Activated naive CD8-positive, alpha-beta T cell treated with anti-CD3 and anti-CD28 coated beads, Interleukin-2, amount 50 U/mL, for 24 hours (primary cell): Measurements from ENCODE around the gene RNF41.
A peak's percentile ranks its signal among the peaks of the same experiment; 100 is the strongest.
"Not testable (repeated sequence)": the region's sequence is repeated elsewhere in the genome, so short reads cannot be mapped to it uniquely, and the experiment has no call there.

ENCODE experiments used
- ATAC-seq: fragments of 150-1000 bp; cut with Tn5 transposase; one replicate; pipeline ENCODE4 v1.10.0; 2021
- DNase-seq: peaks from one replicate; pipeline ENCODE4 v3.0.0; 2021
- H3K27ac Mint-ChIP-seq: one replicate; pipeline ENCODE4 v1.8.0; 2021; ENCODE audit warnings: mild to moderate bottlenecking, mixed read lengths
- H3K27me3 Mint-ChIP-seq: one replicate; pipeline ENCODE4 v1.8.0; 2021; ENCODE audit warnings: mixed read lengths
- H3K36me3 Mint-ChIP-seq: one replicate; pipeline ENCODE4 v1.8.0; 2021; ENCODE audit warnings: low read depth, mixed read lengths
- H3K4me1 Mint-ChIP-seq: one replicate; pipeline ENCODE4 v1.8.0; 2021; ENCODE audit warnings: mixed read lengths
- H3K4me3 Mint-ChIP-seq: one replicate; pipeline ENCODE4 v1.8.0; 2021; ENCODE audit warnings: mild to moderate bottlenecking, moderate library complexity, mixed read lengths
- H3K9me3 Mint-ChIP-seq: one replicate; pipeline ENCODE4 v1.8.0; 2021; ENCODE audit warnings: mixed read lengths

The RNF41 gene

GRCh38 chr12:56221757-56222530, at the start of gene RNF41:
RNF41 (minus strand) TSS chr12:56221922; CDS start chr12:56214047, 7,875 bp downstream.
- Mint-ChIP-seq H3K27me3 (no peaks in the 10 kb centered on the region), H3K36me3 (peaks cover 6% of the 10 kb centered on the region), H3K27ac (peak within 1 kb of the TSS; percentile 97), H3K4me1 (peaks cover 47% of the 10 kb centered on the region), H3K9me3 (no peaks in the 10 kb centered on the region), H3K4me3 (peak within 1 kb of the TSS; percentile 95)
- ATAC-seq (peak; percentile 91), DNase-seq (peak; percentile 94)

DNA sequence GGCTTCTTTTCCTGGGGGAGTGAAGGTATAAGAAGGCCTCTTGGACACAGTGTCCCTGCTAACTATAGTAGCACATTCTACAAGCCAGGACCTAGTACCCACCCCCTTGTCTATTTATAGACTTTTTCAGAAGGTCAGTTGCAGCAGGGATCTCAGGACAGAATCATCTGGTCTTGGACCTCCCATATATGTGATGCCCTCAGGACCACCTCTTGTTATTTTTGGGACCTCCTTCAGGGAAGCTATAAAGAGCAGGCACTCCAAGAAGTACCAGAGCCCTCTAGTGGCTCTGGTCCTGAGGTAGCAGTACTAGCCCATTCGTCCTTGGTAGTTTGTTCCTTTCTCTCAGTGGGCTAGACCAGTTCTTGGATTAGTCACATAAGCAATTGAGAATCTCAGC, 49.3 kb upstream of the RNF41 start:
- DNase-seq (no peak), ATAC-seq (peak; percentile 25)
- Mint-ChIP-seq H3K4me1 (peaks cover 17% of the 10 kb centered on the region), H3K4me3 (no peak overlapping the region), H3K27ac (peak overlapping the region; percentile 16), H3K27me3 (no peaks in the 10 kb centered on the region), H3K36me3 (peaks cover 36% of the 10 kb centered on the region), H3K9me3 (no peaks in the 10 kb centered on the region)

DNA sequence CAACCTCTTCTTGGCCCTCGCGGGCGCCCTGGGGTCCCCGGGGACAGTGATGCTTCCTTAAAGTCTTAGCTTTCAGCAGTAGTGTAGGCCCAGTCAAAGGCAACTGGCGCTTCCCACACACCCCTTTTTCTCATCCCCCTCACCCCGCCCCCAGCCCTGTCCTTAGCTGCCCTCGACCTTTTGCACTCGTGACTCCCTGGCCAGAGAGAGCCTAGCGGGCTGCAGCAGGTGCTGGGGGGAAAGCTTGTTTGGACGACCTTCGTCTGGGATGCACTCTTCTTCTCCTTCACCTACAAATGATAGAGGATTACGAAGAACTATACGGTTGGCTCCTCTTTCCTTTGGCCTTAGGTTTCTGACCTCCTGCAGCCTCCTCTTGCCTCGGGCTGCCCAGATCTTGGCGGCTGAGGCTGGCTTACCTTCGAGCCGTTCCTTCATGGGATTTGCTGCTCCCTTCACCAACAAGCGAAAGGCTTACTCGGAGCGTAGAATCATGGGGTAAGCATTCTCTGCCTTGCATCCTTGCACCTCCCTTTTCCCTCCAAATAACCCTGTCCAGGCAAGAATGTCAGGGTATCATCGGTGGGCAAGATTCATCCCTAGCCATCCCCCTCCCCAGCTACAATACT, 45.8 kb upstream of the RNF41 start:
- Mint-ChIP-seq H3K9me3 (no peaks in the 10 kb centered on the region), H3K27me3 (no peaks in the 10 kb centered on the region), H3K27ac (peak overlapping the region; percentile 39), H3K4me3 (peak overlapping the region; percentile 91), H3K36me3 (peaks cover 13% of the 10 kb centered on the region), H3K4me1 (peaks cover 21% of the 10 kb centered on the region)
- ATAC-seq = no peak
- no peak for DNase-seq

DNA sequence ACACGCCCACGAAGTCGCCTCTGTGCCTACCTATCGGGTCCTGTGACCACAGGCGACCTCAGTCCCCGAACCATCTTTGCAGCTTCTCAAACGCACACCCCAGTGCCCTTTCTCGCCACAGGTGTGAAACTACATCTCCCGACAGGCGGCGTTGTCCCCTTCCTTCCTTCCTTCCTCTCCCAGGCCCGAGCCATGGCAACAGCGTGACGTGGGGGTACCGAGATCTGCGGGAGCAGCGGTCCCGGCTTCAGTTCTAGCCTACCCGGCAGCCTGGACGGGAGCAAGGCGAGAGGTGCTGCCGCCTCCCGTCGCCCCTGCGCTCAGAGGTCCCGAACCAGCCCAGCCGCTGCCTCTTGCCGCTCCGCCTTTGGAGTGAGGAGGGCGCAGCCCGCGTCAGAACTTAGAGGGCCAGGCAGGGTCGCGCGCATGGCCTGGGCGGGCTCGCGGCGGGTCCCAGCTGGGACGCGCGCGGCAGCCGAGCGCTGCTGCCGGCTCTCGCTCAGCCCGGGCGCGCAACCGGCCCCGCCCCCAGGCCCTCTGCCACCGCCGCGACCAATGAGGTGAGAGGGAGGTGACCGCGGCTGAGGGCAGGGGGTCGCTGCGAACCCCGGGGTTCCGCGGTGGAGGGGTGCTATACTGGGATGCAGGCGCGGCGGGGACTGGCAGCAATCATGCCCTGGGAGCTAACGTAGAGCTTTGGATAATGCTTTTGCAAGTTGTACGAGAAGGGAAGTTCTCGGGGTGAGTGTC, 45.1 kb upstream of the RNF41 start, which contains the start of gene COQ10A:
Gene COQ10A (plus strand): TSS at position 250 of the 750 bp plus-strand sequence. CDS start 177 bp downstream, at position 427.
- DNase-seq (peak; percentile 85), ATAC-seq (peak; percentile 93)
- peaks cover 13% of the 10 kb centered on the region for H3K36me3 Mint-ChIP-seq
- H3K9me3 Mint-ChIP-seq = no peaks in the 10 kb centered on the region
- H3K4me1 Mint-ChIP-seq = peaks cover 21% of the 10 kb centered on the region
- H3K27me3 Mint-ChIP-seq = no peaks in the 10 kb centered on the region
- H3K27ac Mint-ChIP-seq = peak within 1 kb of the TSS; percentile 88
- peak within 1 kb of the TSS; percentile 91 for H3K4me3 Mint-ChIP-seq

- H3K36me3 Mint-ChIP-seq, H3K9me3 Mint-ChIP-seq, H3K27me3 Mint-ChIP-seq, ATAC-seq, DNase-seq: not testable (repeated sequence)
- H3K27ac Mint-ChIP-seq = peak overlapping the region; percentile 88
- H3K4me3 Mint-ChIP-seq = peak overlapping the region; percentile 91
- peaks cover 21% of the 10 kb centered on the region for H3K4me1 Mint-ChIP-seq
These were observed 44.5 kb upstream of the RNF41 start for GRCh38 chr12:56266068-56266692.

DNA sequence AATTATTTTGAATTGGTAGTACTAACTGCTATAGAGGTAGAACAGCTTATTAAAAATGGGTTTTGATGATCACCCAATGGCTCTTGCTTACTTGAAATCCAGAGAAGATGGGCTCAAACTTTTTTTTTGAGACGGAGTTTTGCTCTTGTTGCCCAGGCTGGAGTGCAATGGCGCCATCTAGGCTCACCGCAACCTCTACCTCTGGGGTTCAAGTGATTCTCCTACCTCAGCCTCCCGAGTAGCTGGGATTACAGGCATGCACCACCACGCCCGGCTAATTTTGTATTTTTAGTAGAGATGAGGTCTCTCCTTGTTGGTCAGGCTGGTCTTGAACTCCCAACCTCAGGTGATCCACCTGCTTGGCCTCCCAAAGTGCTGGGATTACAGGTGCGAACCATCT, 41.2 kb upstream of the RNF41 start:
- ATAC-seq, DNase-seq, H3K36me3 Mint-ChIP-seq, H3K27me3 Mint-ChIP-seq, H3K27ac Mint-ChIP-seq, H3K4me3 Mint-ChIP-seq, H3K9me3 Mint-ChIP-seq: not testable (repeated sequence)
- H3K4me1 Mint-ChIP-seq = peaks cover 26% of the 10 kb centered on the region

DNA sequence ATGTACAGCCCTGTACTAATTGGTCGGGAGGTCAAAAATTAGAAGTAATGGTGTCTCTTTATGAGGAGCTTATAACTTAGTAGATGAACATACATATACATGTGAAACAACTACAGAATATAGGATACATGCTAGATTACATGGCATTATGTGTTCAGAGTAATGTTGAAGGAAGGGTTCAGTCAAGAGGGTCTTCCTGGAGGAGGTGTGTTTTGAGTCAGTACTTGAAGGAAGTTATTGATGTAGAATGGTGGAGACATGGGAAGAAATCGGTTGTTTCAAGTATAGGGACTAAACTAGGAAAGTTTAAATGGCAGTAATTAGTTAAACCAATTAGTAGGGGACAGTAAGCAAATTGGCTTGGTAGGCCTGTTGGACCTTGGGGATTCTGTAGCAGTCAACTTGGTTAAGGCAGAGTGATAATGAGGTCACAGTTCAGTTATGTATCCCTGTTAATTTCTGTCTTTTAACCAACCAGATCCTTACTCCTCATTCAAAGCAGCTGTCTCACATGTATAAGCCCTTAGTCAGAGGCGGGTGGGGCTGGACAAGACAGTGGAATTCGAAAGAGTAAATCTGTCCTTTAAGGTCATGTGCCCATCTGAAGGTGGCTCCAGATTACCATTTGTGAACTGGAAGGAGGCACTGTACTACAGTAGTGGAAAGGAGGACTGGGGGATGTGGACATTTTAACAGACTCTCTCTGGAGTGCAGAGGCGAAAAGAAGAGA, 39.9 kb upstream of the RNF41 start:
- ATAC-seq = no peak
- no peak overlapping the region for H3K27ac Mint-ChIP-seq
- no peak for DNase-seq
- no peaks in the 10 kb centered on the region for H3K27me3 Mint-ChIP-seq
- H3K36me3 Mint-ChIP-seq = peaks cover 3% of the 10 kb centered on the region
- H3K9me3 Mint-ChIP-seq = no peaks in the 10 kb centered on the region
- peaks cover 22% of the 10 kb centered on the region for H3K4me1 Mint-ChIP-seq
- no peak overlapping the region for H3K4me3 Mint-ChIP-seq

DNA sequence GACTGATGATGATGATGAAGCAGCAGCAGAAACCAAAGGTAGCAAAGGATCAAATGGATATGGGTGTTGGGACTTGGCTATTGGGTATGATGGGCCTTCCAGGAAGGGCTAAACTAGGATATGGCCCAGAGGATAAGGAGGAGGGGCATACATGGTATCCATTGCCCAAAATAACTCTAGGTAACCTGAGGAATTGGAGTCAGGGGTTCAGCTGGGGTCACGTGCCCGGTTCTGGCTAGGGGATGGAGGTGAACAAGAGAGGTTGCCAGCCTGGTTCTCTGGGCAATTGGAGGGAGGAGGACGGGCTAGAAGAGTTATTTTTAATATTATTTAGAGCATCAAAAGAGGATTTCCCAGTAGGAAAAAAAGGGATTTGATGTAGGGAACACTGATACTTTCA, 39.2 kb upstream of the RNF41 start:
- Mint-ChIP-seq H3K27me3 (no peaks in the 10 kb centered on the region), H3K36me3 (peaks cover 7% of the 10 kb centered on the region), H3K27ac (no peak overlapping the region), H3K4me3 (peak overlapping the region; percentile 4), H3K4me1 (peaks cover 24% of the 10 kb centered on the region), H3K9me3 (no peaks in the 10 kb centered on the region)
- DNase-seq = no peak
- no peak for ATAC-seq

GRCh38 chr12:56260380-56260779, 38.7 kb upstream of the RNF41 start:
- no peaks in the 10 kb centered on the region for H3K9me3 Mint-ChIP-seq
- ATAC-seq (no peak), DNase-seq (no peak)
- peaks cover 7% of the 10 kb centered on the region for H3K36me3 Mint-ChIP-seq
- no peaks in the 10 kb centered on the region for H3K27me3 Mint-ChIP-seq
- no peak overlapping the region for H3K27ac Mint-ChIP-seq
- H3K4me3 Mint-ChIP-seq = peak overlapping the region; percentile 11
- H3K4me1 Mint-ChIP-seq = peaks cover 21% of the 10 kb centered on the region

DNA sequence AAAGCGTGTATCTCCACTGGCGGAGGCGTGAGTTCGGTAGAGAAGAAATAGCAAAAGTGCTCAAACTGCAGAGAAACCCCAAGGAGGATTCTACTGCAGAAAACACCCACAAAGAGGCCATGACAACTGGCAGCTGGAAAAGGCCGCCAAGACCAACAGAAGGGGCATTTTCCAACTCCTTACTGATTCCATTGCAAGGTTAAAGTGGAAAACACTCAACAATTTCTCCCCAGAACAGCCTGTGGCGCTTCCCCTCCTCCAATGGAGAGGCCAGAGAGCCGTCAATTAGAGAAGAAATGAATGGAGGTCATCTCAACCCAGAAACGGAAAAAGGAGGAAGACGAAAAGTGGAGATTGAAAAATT, 37.1 kb upstream of the RNF41 start:
- no peaks in the 10 kb centered on the region for H3K9me3 Mint-ChIP-seq
- H3K4me3 Mint-ChIP-seq = peak overlapping the region; percentile 88
- peaks cover 21% of the 10 kb centered on the region for H3K4me1 Mint-ChIP-seq
- H3K27ac Mint-ChIP-seq = peak overlapping the region; percentile 83
- peaks cover 16% of the 10 kb centered on the region for H3K36me3 Mint-ChIP-seq
- DNase-seq (no peak), ATAC-seq (no peak)
- no peaks in the 10 kb centered on the region for H3K27me3 Mint-ChIP-seq

- Mint-ChIP-seq H3K36me3 (peaks cover 22% of the 10 kb centered on the region), H3K9me3 (no peaks in the 10 kb centered on the region), H3K27ac (peak within 1 kb of the TSS; percentile 83), H3K27me3 (no peaks in the 10 kb centered on the region), H3K4me3 (peak within 1 kb of the TSS; percentile 88), H3K4me1 (peaks cover 21% of the 10 kb centered on the region)
- DNase-seq (peak; percentile 85), ATAC-seq (peak; percentile 93)
These were observed 36.5 kb upstream of the RNF41 start, which contains the start of gene ANKRD52 for GRCh38 chr12:56258068-56258819. ANKRD52 (minus strand) TSS chr12:56258384; CDS start chr12:56258269, 115 bp downstream.

GRCh38 chr12:56257491-56258067, 35.9 kb upstream of the RNF41 start:
- Mint-ChIP-seq H3K4me3 (peak overlapping the region; percentile 85), H3K27me3 (no peaks in the 10 kb centered on the region), H3K4me1 (peaks cover 21% of the 10 kb centered on the region), H3K27ac (peak overlapping the region; percentile 71), H3K36me3 (peaks cover 25% of the 10 kb centered on the region), H3K9me3 (no peaks in the 10 kb centered on the region)
- DNase-seq (peak; percentile 14), ATAC-seq (no peak)

- Mint-ChIP-seq H3K4me1 (peaks cover 21% of the 10 kb centered on the region), H3K36me3 (peaks cover 27% of the 10 kb centered on the region), H3K4me3 (peak overlapping the region; percentile 85), H3K9me3 (no peaks in the 10 kb centered on the region), H3K27me3 (no peaks in the 10 kb centered on the region), H3K27ac (peak overlapping the region; percentile 49)
- DNase-seq (no peak), ATAC-seq (no peak)
These were observed 35.3 kb upstream of the RNF41 start for GRCh38 chr12:56257071-56257470.
